Adrenal gland (tissue), 12 donors: ENCODE measurements around the gene PLPP7. TPM values are rescaled to one million over a fixed set of nuclear protein-coding genes. Genes with fewer than 3 reads are reported as not detected.
"Not testable (repeated sequence)": the region's sequence is repeated elsewhere in the genome, so short reads cannot be mapped to it uniquely, and the experiment has no call there.

Experiments
- DNase-seq, 7 donors: peaks; one replicate each; pipeline ENCODE4 v3.0.0-alpha.2; 2019 to 2020
- H3K27ac ChIP-seq, 5 donors: fragments of 200-600 bp; sonication (generic) in 4 of 5; 1 replicate in 3 of 5; 2 replicates in 2 of 5; pipeline versions ENCODE4 v1.5.1 to v1.8.0; 2016 to 2020; ENCODE audit warnings: mild to moderate bottlenecking in 1 of 5
- H3K27me3 ChIP-seq: fragments of 200-600 bp; 2 replicates; pipeline ENCODE4 v1.8.0; 2021
- H3K36me3 ChIP-seq, 2 donors: fragments of 200-600 bp; replicated peaks in 1 of 2; 1 replicate in 1 of 2; 2 replicates in 1 of 2; pipeline versions ENCODE4 v1.5.1 to v1.8.0; 2018 to 2022
- H3K4me1 ChIP-seq, 2 donors: fragments of 200-600 bp; replicated peaks in 1 of 2; 1 replicate in 1 of 2; 2 replicates in 1 of 2; pipeline versions ENCODE4 v1.5.1 to v1.8.0; 2018 to 2021
- H3K4me3 ChIP-seq, 4 donors: fragments of 200-600 bp; sonication (generic) in 3 of 4; one replicate each; pipeline ENCODE4 v1.5.1; 2016 to 2018
- H3K9me3 ChIP-seq, 3 donors: fragments of 200-600 bp; sonication (generic) in 1 of 3; replicated peaks in 1 of 3; 1 replicate in 2 of 3; 2 replicates in 1 of 3; pipeline versions ENCODE4 v1.5.1 to v1.8.0; 2016 to 2021
- POLR2A ChIP-seq, 2 donors: fragments of 450-650 bp; IDR thresholded peaks; one replicate each; pipeline ENCODE4 v1.6.1; 2017; ENCODE audit warnings: antibody characterized with exemption in 2 of 2, mild to moderate bottlenecking in 2 of 2, moderate library complexity in 1 of 2
- WGBS, 4 donors: extraction: QIAGEN DNeasy Blood & Tissue Kit in 2 of 4; methylation state at CpG; one replicate each; pipeline versions ENCODE4 v1.1.5 to v1.1.7; 2013 to 2017; 5-methylcytosine and 5-hydroxymethylcytosine counted together
- intact Hi-C, 2 donors: fragments of 100-400 bp; cut with DNase I; formaldehyde crosslinking; loops; one replicate each; pipeline versions ENCODE4 v1.14.1 to v1.15.0; 2022 to 2023
- polyA plus RNA-seq, 3 donors: library from polyadenylated mRNA; stranded (reverse); fragments of 200-250 nt in 2 of 3; fragments of 350-450 nt in 1 of 3; fragmentation: Illumina TruSeq in 1 of 3; extraction: RNeasy Lipid Tissue Mini Kit (QIAGEN cat#74804) in 1 of 3; gene quantifications; one replicate each; pipeline ENCODE4 v1.2.3, GENCODE V29; 2013 to 2014
- total RNA-seq, 9 donors: library from RNA; depleted of rRNA in 4 of 9; stranded (reverse); fragments of >200 nt in 4 of 9; fragments of 120-200 nt in 1 of 9; fragmentation: NEBNext Ultra II Directional in 1 of 9; extraction: Animal tissue kit (Norgen Biotek cat#: 25700) in 1 of 9; gene quantifications; one replicate each; pipeline versions ENCODE4 v1.1.0 to v1.2.4, GENCODE V29; 2013 to 2023
- TF ChIP-seq, protein P1 (sequence below), 6 experiments: fragments of 450-650 bp in 4 of 6; fragments of 200-600 bp in 2 of 6; sonication (generic) in 1 of 6; IDR thresholded peaks; 1 replicate in 5 of 6; 2 replicates in 1 of 6; pipeline versions ENCODE4 v1.5.1 to v1.8.0; 2016 to 2021; ENCODE audit warnings: antibody characterized with exemption in 6 of 6, mild to moderate bottlenecking in 2 of 6, moderate library complexity in 1 of 6
- donor health status: healthy with polysubstance abuse.
- donor health status: Bipolar disorder and iron deficiency.
- donor health status: DM: yes; HTN: yes; CAD: no.
- donor health status: DM: no; HTN: no; CAD: no.
- donor health status: DM: no; HTN: no; CAD: no.
- donor health status: DM: yes; HTN: yes; CAD: no.

Gene PLPP7
- total and polyA plus RNA-seq, 12 donors = 4.8 to 31.4 (median 16.5) TPM

- TF ChIP-seq POLR2A (IDR thresholded peaks at IDR 0.05) = no peak
- TF ChIP-seq, protein P1, sequence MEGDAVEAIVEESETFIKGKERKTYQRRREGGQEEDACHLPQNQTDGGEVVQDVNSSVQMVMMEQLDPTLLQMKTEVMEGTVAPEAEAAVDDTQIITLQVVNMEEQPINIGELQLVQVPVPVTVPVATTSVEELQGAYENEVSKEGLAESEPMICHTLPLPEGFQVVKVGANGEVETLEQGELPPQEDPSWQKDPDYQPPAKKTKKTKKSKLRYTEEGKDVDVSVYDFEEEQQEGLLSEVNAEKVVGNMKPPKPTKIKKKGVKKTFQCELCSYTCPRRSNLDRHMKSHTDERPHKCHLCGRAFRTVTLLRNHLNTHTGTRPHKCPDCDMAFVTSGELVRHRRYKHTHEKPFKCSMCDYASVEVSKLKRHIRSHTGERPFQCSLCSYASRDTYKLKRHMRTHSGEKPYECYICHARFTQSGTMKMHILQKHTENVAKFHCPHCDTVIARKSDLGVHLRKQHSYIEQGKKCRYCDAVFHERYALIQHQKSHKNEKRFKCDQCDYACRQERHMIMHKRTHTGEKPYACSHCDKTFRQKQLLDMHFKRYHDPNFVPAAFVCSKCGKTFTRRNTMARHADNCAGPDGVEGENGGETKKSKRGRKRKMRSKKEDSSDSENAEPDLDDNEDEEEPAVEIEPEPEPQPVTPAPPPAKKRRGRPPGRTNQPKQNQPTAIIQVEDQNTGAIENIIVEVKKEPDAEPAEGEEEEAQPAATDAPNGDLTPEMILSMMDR (IDR thresholded peaks at IDR 0.05) = no peak
- Histone ChIP-seq H3K4me3 (no peak overlapping the region), H3K36me3 (no peaks in the 10 kb centered on the region), H3K4me1 (no peaks in the 10 kb centered on the region), H3K9me3 (no peaks in the 10 kb centered on the region), H3K27me3 (no peaks in the 10 kb centered on the region), H3K27ac (no peak overlapping the region)
- DNase-seq = no peak
- WGBS, 4 donors = 70 to 78% (median 73%) methylated on average over 13 to 18 of the region's 18 CpGs
- intact Hi-C loops = loop anchor here in 1 of 2 donors (10.0 kb wide), 1 partner anchor 266 kb away; no protein-coding TSS in a partner anchor
Observed at GRCh38 chr9:131330814-131331600, 41.5 kb downstream of the PLPP7 start.

- H3K9me3 ChIP-seq, H3K36me3 ChIP-seq, H3K4me3 ChIP-seq, DNase-seq, H3K27me3 ChIP-seq, H3K4me1 ChIP-seq, H3K27ac ChIP-seq: not testable (repeated sequence)
- intact Hi-C loops = loop anchor here in 1 of 2 donors (10.0 kb wide), 1 partner anchor 267 kb away; no protein-coding TSS in a partner anchor
- 96 to 100% (median 98%) methylated on average over 2 of the region's 2 CpGs for WGBS, 4 donors
Observed at GRCh38 chr9:131331996-131332395, 42.5 kb downstream of the PLPP7 start.

- Histone ChIP-seq H3K36me3 (no peaks in the 10 kb centered on the region), H3K27me3 (no peaks in the 10 kb centered on the region), H3K4me1 (no peaks in the 10 kb centered on the region), H3K9me3 (no peaks in the 10 kb centered on the region), H3K4me3 (no peak overlapping the region), H3K27ac (no peak overlapping the region)
- DNase-seq = peak in 1 of 7 donors; percentile 4
- WGBS, 4 donors = 83 to 94% (median 90%) methylated on average over 12 to 15 of the region's 15 CpGs
- TF ChIP-seq, protein P1 (IDR thresholded peaks at IDR 0.05) = no peak
- TF ChIP-seq POLR2A (IDR thresholded peaks at IDR 0.05) = no peak
- intact Hi-C loops = loop anchor here in 1 of 2 donors (10.0 kb wide), 1 partner anchor 269 kb away; no protein-coding TSS in a partner anchor
Observed at GRCh38 chr9:131333771-131334628, 44.5 kb downstream of the PLPP7 start.

DNA sequence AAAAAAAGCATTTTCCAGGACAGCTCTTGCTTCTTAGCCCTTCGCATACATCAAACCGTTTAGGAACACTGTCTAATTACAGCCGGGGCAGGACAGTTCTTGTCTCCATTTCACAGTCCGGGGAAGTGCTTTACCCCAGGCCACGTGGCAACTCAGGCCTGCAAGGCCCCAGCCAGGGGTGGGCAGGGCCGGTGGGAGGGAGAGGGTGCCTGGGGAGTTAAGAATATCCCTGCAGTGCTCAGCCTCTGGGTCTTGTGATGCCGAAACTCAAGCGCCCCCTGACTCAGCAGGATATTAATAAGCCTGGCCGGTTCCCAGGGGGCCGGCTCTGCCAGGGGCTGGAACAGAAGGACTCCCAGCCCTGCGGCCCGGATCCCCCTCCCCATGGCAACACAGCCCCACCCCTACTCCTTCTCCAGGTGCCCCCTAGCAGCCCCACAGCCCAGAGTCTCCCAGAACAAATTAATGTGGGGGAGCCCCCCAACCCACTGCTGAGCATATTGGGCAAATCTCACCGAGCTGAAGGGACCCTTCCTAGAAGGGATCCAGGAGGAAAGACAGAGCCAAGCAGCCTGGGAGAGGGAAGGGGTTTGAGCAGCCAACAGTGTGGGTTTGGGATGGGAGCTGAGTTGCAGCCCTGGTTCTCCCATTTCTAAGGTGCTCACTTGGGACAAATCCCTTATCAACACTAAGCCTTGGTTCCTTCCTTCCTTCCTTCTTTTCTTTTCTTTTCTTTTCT, 45.3 kb downstream of the PLPP7 start:
- H3K9me3 ChIP-seq = no peaks in the 10 kb centered on the region
- TF ChIP-seq, protein P1 (IDR thresholded peaks at IDR 0.05) = no peak
- TF ChIP-seq POLR2A (IDR thresholded peaks at IDR 0.05) = no peak
- H3K4me3 ChIP-seq = no peak overlapping the region
- H3K27me3 ChIP-seq = no peaks in the 10 kb centered on the region
- WGBS, 4 donors = 41 to 61% (median 47%) methylated on average over 7 to 13 of the region's 13 CpGs
- no peak overlapping the region for H3K27ac ChIP-seq
- no peaks in the 10 kb centered on the region for H3K36me3 ChIP-seq
- no peak for DNase-seq
- no peaks in the 10 kb centered on the region for H3K4me1 ChIP-seq
- intact Hi-C loops = loop anchor here (5.0 to 10.0 kb wide), 2 partner anchors 157 to 270 kb away; no protein-coding TSS in a partner anchor
